Measurements from ENCODE around the gene AGMAT. TPM values are rescaled to one million over a fixed set of nuclear protein-coding genes. Genes with fewer than 3 reads are reported as not detected.
A peak's percentile ranks its signal among the peaks of the same experiment; 100 is the strongest.

Gene AGMAT
- total RNA-seq, 1 donor = 2.2 TPM

GRCh38 chr1:15570861-15571260 is 14.0 kb downstream of the AGMAT start:
- no peak for TF ChIP-seq CTCF (IDR thresholded peaks at IDR 0.05; ENCODE audit: extremely low read depth, low read depth, low read length)
- Histone ChIP-seq H3K36me3 (ENCODE audit: insufficient read depth, low read length) (peaks cover 43% of the 10 kb centered on the region), H3K4me1 (ENCODE audit: insufficient read depth, low read length) (peaks cover 7% of the 10 kb centered on the region), H4K20me1 (ENCODE audit: insufficient read depth, low read length) (no peaks in the 10 kb centered on the region), H3K79me2 (ENCODE audit: insufficient read depth, low read length) (no peaks in the 10 kb centered on the region), H3K27ac (ENCODE audit: low read depth, low read length) (no peak overlapping the region), H3K9me3 (ENCODE audit: low read depth, low read length) (no peaks in the 10 kb centered on the region), H3K27me3 (ENCODE audit: insufficient read depth, low read length) (no peaks in the 10 kb centered on the region), H3K4me3 (ENCODE audit: insufficient read depth, low read length) (no peak overlapping the region), H2AFZ (ENCODE audit: low read length) (no peak overlapping the region), H3K4me2 (ENCODE audit: insufficient read depth, low read length) (no peak overlapping the region)
- no peak for DNase-seq (ENCODE audit: insufficient read length, low spot score, missing footprints)

GRCh38 chr1:15568387-15569073 is 16.3 kb downstream of the AGMAT start:
- Histone ChIP-seq H3K4me1 (ENCODE audit: insufficient read depth, low read length) (peaks cover 7% of the 10 kb centered on the region), H3K4me3 (ENCODE audit: insufficient read depth, low read length) (no peak overlapping the region), H3K79me2 (ENCODE audit: insufficient read depth, low read length) (no peaks in the 10 kb centered on the region), H4K20me1 (ENCODE audit: insufficient read depth, low read length) (no peaks in the 10 kb centered on the region), H3K4me2 (ENCODE audit: insufficient read depth, low read length) (no peak overlapping the region), H2AFZ (ENCODE audit: low read length) (no peak overlapping the region), H3K36me3 (ENCODE audit: insufficient read depth, low read length) (peaks cover 52% of the 10 kb centered on the region), H3K27me3 (ENCODE audit: insufficient read depth, low read length) (no peaks in the 10 kb centered on the region), H3K27ac (ENCODE audit: low read depth, low read length) (no peak overlapping the region), H3K9me3 (ENCODE audit: low read depth, low read length) (no peaks in the 10 kb centered on the region)
- TF ChIP-seq CTCF (IDR thresholded peaks at IDR 0.05; ENCODE audit: extremely low read depth, low read depth, low read length) = no peak
- DNase-seq (ENCODE audit: insufficient read length, low spot score, missing footprints) = no peak

- peak; percentile 23 for DNase-seq (ENCODE audit: insufficient read length, low spot score, missing footprints)
- Histone ChIP-seq H3K79me2 (ENCODE audit: insufficient read depth, low read length) (no peaks in the 10 kb centered on the region), H3K27ac (ENCODE audit: low read depth, low read length) (no peak overlapping the region), H3K27me3 (ENCODE audit: insufficient read depth, low read length) (no peaks in the 10 kb centered on the region), H3K4me1 (ENCODE audit: insufficient read depth, low read length) (no peaks in the 10 kb centered on the region), H3K9me3 (ENCODE audit: low read depth, low read length) (no peaks in the 10 kb centered on the region), H3K4me2 (ENCODE audit: insufficient read depth, low read length) (no peak overlapping the region), H3K4me3 (ENCODE audit: insufficient read depth, low read length) (no peak overlapping the region), H3K36me3 (ENCODE audit: insufficient read depth, low read length) (peaks cover 35% of the 10 kb centered on the region), H2AFZ (ENCODE audit: low read length) (no peak overlapping the region), H4K20me1 (ENCODE audit: insufficient read depth, low read length) (no peaks in the 10 kb centered on the region)
- TF ChIP-seq CTCF (IDR thresholded peaks at IDR 0.05; ENCODE audit: extremely low read depth, low read depth, low read length) = no peak
Observed at GRCh38 chr1:15559189-15559810, 25.6 kb downstream of the AGMAT start.

- Histone ChIP-seq H3K9me3 (ENCODE audit: low read depth, low read length) (no peaks in the 10 kb centered on the region), H3K36me3 (ENCODE audit: insufficient read depth, low read length) (peaks cover 32% of the 10 kb centered on the region), H3K4me1 (ENCODE audit: insufficient read depth, low read length) (no peaks in the 10 kb centered on the region), H2AFZ (ENCODE audit: low read length) (no peak overlapping the region), H3K27ac (ENCODE audit: low read depth, low read length) (no peak overlapping the region), H3K79me2 (ENCODE audit: insufficient read depth, low read length) (no peaks in the 10 kb centered on the region), H3K4me3 (ENCODE audit: insufficient read depth, low read length) (no peak overlapping the region), H4K20me1 (ENCODE audit: insufficient read depth, low read length) (no peaks in the 10 kb centered on the region), H3K27me3 (ENCODE audit: insufficient read depth, low read length) (no peaks in the 10 kb centered on the region), H3K4me2 (ENCODE audit: insufficient read depth, low read length) (no peak overlapping the region)
- DNase-seq (ENCODE audit: insufficient read length, low spot score, missing footprints) = no peak
- TF ChIP-seq CTCF (IDR thresholded peaks at IDR 0.05; ENCODE audit: extremely low read depth, low read depth, low read length) = no peak
Observed at GRCh38 chr1:15558516-15558915, 26.3 kb downstream of the AGMAT start.

All from osteoblast (primary cell).